ENCODE data around the gene TNFSF8. TPM values are rescaled to one million over a fixed set of nuclear protein-coding genes. Genes with fewer than 3 reads are reported as not detected.

TNFSF8 gene
- polyA plus RNA-seq, 1 of the 3 experiments (the other 2 are of a cell fraction) = not detected

GRCh38 chr9:114852050-114852594 lies 78.3 kb downstream of the TNFSF8 start (continued):
- no peak for TF ChIP-seq NRF1 (IDR thresholded peaks at IDR 0.05; ENCODE audit: low read depth, low read length)
- no peak for TF ChIP-seq FOXJ3 (CRISPR knock-in tag; IDR thresholded peaks at IDR 0.05)
- no peak for TF ChIP-seq JUND (IDR thresholded peaks at IDR 0.05)
- TF ChIP-seq, protein P1, sequence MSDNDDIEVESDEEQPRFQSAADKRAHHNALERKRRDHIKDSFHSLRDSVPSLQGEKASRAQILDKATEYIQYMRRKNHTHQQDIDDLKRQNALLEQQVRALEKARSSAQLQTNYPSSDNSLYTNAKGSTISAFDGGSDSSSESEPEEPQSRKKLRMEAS (IDR thresholded peaks at IDR 0.05; ENCODE audit: low read depth) = no peak

DNA sequence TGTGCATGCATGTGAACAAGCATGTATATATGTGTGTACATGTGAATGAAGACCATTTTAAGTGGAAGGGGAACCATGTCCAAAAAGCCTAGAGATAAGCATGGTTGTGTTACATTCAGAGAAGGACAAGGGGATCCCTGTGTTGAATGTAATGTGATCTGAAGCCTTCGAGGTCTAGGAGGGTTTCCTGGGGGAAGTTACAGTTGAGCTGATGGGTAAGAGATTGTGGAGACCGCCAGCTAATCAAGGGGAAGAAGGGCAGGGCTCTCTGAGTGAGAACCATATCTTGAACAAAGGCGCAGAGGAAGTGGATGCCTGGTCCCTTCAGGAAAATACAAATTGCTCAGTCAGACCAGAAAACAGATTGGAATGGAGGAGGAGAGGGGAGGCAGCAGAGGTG lies 79.1 kb downstream of the TNFSF8 start:
- Histone ChIP-seq H3K4me2 (peak overlapping the region; percentile 1; the same call in 1 of the 2 replicates), H3F3A (replicated peaks; ENCODE audit: insufficient read depth) (peaks cover 10% of the 10 kb centered on the region), H3K4me1 (ENCODE audit: control insufficient read depth in 1 of 2, insufficient read depth in 2 of 2, low read depth in 1 of 2, low read length in 1 of 2) (peaks cover 0 to 16% of the 10 kb centered on the region in 2 experiments; a peak in 3 of 4 replicates), H3K9me2 (no peaks in the 10 kb centered on the region), H2AFZ (ENCODE audit: low read depth) (no peak overlapping the region; the same call in 1 of the 2 replicates), H3K27ac (ENCODE audit: low read depth in 2 of 2, low read length in 1 of 2) (peak overlapping the region; percentile 57 to 60; a peak in 3 of 4 replicates), H3K27me3 (ENCODE audit: insufficient read depth) (no peaks in the 10 kb centered on the region), H4K20me1 (ENCODE audit: insufficient read depth) (no peaks in the 10 kb centered on the region), H3K9ac (no peak overlapping the region), H3K9me3 (no peaks in the 10 kb centered on the region), H3K79me2 (ENCODE audit: insufficient read depth) (no peaks in the 10 kb centered on the region), H3K4me3 (ENCODE audit: low read depth in 2 of 2, low read length in 1 of 2) (no peak overlapping the region), H3K36me3 (replicated peaks in 1 of 2; ENCODE audit: control insufficient read depth in 1 of 2, insufficient read depth in 2 of 2, low read length in 1 of 2) (no peaks in the 10 kb centered on the region)
- 49% methylated on average over 3 of the region's 3 CpGs for WGBS (ENCODE audit: low lambda C conversion rate)
- POLR2A ChIA-PET = no interaction called here
- no peak for TF ChIP-seq IRF3 (IDR thresholded peaks at IDR 0.05; ENCODE audit: low read depth, low read length)
- TF ChIP-seq GABPA (IDR thresholded peaks at IDR 0.05; ENCODE audit: low read depth) = no peak
- TF ChIP-seq RCOR1 (IDR thresholded peaks at IDR 0.05; ENCODE audit: low read length) = no peak
- no peak for TF ChIP-seq MXI1 (IDR thresholded peaks at IDR 0.05; ENCODE audit: low read depth, low read length)
- TF ChIP-seq JUND (IDR thresholded peaks at IDR 0.05) = no peak
- TF ChIP-seq, protein P2, sequence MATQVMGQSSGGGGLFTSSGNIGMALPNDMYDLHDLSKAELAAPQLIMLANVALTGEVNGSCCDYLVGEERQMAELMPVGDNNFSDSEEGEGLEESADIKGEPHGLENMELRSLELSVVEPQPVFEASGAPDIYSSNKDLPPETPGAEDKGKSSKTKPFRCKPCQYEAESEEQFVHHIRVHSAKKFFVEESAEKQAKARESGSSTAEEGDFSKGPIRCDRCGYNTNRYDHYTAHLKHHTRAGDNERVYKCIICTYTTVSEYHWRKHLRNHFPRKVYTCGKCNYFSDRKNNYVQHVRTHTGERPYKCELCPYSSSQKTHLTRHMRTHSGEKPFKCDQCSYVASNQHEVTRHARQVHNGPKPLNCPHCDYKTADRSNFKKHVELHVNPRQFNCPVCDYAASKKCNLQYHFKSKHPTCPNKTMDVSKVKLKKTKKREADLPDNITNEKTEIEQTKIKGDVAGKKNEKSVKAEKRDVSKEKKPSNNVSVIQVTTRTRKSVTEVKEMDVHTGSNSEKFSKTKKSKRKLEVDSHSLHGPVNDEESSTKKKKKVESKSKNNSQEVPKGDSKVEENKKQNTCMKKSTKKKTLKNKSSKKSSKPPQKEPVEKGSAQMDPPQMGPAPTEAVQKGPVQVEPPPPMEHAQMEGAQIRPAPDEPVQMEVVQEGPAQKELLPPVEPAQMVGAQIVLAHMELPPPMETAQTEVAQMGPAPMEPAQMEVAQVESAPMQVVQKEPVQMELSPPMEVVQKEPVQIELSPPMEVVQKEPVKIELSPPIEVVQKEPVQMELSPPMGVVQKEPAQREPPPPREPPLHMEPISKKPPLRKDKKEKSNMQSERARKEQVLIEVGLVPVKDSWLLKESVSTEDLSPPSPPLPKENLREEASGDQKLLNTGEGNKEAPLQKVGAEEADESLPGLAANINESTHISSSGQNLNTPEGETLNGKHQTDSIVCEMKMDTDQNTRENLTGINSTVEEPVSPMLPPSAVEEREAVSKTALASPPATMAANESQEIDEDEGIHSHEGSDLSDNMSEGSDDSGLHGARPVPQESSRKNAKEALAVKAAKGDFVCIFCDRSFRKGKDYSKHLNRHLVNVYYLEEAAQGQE (IDR thresholded peaks at IDR 0.05; ENCODE audit: low read depth, low read length) = no peak
- TF ChIP-seq, protein P1 (IDR thresholded peaks at IDR 0.05; ENCODE audit: low read depth) = no peak
- DNase-seq = no peak
- CTCF ChIA-PET = no interaction called here

Other genes starting within 250 kb of the TNFSF8 start
- gene TEX48, start 248.4 kb downstream of the TNFSF8 start, polyA plus RNA-seq (2012; rRNA removed) = 0.41 and 0.46 TPM in 2 replicates
- gene TNFSF15, start 124.6 kb downstream of the TNFSF8 start, polyA plus RNA-seq (2012; rRNA removed) = 0.64 and 0.86 TPM in 2 replicates
- 572 and 805 TPM in 2 replicates for gene TNC, start 187.6 kb upstream of the TNFSF8 start, polyA plus RNA-seq (2012; rRNA removed)

Measured in SK-N-SH (cell line).